Stimulated activated CD8-positive, alpha-beta memory T cell treated with anti-CD3 and anti-CD28 coated beads, Interleukin-15, amount 100 ng/mL, for 48 hours (primary cell): Measurements from ENCODE around the gene SH3RF1.

Experiments used
- DNase-seq, 2 donors: peaks; one replicate each; pipeline ENCODE4 v3.0.0-alpha.2; 2020; ENCODE audit warnings: low read depth in 2 of 2

Gene SH3RF1

DNA sequence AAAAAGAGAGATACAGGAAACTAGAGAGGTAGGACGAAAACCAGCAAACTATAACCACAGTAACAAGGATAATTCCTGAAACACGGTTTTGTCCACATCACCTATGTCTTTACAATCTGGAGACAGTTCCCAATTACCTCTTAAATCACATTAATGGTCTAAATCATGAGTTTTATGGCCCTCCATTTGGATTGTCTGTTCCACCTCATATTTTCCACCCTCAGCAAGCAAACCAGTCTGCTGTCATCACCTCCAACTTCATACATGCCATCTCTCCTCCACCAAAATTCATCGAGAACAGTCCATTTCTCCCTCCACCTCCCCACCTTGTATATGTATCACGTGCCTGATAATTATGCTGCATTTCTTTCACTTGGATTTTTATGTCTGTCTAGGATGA, 107.3 kb downstream of the SH3RF1 start:
- no peak for DNase-seq

- DNase-seq: no peak
Observed at GRCh38 chr4:169160825-169161224, 109.9 kb downstream of the SH3RF1 start.

- DNase-seq: no peak
Observed at GRCh38 chr4:169159624-169160171, 111.1 kb downstream of the SH3RF1 start.

GRCh38 chr4:169158861-169159260, 111.9 kb downstream of the SH3RF1 start:
- no peak for DNase-seq

DNA sequence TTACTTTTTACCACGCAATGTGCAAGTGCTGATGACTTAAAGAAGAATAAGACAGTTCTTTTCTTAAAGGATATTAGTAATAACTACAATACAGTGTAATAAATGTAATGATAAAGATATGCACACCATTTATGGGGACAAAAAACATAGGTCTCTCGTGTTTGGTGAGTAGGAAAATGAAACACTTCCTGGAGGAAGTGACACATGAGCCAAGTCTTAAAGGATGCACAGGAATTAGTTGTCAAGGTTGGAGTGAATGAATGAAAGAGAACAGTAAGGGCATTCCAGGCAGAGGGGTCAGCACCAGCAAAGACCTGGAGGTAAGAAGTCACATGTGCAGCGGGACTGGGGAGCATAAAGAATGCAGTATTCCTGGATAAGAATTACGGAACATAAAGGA, 112.7 kb downstream of the SH3RF1 start:
- no peak for DNase-seq

DNA sequence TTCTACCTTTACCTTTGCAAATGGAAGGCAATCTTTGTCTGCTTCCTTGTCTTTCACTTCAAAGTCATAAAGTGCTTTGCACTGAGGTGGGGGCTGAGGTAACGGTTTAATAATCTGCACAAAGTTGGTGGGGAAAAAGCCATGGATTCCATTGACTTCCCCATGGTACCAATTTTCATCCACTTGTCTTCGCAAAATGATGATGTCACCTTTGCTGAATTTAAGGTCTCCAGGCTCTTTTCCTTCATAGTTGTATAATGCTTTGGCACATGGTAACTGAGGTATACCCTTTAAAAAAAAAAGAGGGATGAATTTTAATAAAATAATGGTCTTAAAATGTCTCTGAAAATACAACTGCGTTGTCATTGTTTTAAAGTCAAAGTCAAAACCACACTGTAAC, 114.4 kb downstream of the SH3RF1 start:
- no peak for DNase-seq

GRCh38 chr4:169154121-169154520, 116.6 kb downstream of the SH3RF1 start:
- DNase-seq: no peak

- DNase-seq: no peak
Observed at GRCh38 chr4:169153481-169154087, 117.2 kb downstream of the SH3RF1 start.

DNA sequence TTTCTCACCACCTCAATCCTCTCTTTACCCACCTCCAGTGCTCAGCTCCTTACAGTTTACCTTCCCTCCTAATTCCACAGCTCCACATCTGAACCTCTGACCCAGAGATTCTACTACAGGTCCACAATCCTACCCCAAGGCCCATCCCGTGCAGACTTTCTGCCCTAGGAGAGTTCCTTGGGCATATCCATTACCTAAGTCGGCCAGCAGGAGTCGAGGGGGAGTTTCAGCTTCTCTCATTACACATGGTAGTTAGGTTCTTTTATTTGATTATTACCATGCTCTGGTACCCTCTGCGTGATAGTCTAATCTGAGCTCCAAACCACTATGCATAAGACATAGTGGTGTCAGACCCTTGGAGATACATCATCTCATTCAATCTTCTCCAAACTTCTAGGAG, 117.9 kb downstream of the SH3RF1 start:
- DNase-seq: no peak

DNA sequence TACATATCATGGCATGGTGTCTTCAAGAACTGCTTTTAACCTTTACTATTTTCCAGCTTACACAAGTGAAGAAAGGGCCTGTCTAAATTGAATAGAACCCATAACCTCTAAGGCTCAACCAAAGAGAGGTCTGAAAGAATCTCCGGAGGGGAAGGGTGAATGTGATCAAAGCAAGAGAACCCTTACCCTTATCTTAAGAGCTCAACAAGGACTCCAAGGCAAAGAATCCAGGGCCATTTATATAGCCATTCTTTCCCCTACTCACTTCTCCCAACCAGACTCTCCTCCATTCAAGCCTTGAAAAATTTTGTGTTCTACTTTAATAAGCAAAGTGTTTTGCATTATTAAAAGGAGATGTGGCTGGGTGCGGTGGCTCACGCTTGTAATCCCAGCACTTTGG, 118.7 kb downstream of the SH3RF1 start:
- DNase-seq: no peak

DNA sequence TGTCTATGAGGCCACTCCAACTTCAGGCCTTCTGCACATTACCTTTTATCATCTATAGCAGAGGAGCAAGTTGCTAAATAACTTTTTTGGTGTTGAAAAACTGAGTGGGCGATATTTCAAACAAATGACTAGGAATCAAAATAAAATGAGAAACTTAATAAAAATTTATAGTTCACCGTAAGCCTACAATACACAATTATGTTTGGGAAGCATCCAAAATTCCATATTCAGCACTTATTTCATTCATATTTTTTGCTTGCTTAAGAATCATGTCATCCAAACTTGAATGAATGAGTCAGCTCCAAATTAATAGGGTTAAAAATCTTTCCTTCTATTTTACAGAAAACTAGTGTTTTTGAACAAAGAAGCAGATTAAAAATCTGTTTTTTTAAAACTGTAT, 119.1 kb downstream of the SH3RF1 start:
- DNase-seq: no peak

DNA sequence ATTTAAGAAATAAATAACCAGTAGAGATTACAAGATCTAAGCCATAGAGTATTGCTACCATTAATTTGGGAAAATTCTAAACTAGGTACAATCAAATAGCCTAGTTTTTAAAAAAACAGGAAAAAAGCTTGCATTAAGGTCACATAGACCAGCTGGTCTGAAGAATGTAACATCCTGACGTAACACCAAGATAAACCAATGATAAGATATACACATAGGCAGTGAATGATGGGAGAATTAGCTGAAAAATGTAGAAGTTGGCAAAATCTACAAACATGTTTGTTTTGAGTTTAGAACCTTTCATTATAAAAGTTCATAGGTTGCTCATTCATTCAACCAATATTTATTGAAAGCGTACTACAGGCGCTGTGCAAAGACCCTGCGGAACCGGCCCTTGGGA, 120.0 kb downstream of the SH3RF1 start:
- no peak for DNase-seq

DNA sequence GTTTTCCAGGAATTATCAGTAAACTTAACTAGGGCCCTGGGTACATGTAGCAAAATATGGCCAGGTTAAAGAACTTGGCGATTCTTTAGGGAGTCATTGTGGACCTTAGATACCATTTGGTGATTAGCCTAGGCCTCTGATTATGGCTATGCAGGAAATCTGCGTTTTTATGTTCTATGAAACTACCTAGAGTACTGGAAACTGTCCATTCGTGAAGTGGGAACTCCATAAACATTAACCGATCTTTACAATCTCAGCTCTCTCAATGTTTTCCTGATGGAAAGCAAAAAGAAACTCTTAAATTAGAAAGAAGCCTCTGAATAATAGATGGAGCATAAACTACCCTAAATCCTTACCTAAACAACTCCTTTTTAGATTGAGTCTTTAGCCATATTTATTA, 121.9 kb downstream of the SH3RF1 start:
- DNase-seq: no peak

GRCh38 chr4:169147191-169147590, 123.6 kb downstream of the SH3RF1 start:
- no peak for DNase-seq

DNA sequence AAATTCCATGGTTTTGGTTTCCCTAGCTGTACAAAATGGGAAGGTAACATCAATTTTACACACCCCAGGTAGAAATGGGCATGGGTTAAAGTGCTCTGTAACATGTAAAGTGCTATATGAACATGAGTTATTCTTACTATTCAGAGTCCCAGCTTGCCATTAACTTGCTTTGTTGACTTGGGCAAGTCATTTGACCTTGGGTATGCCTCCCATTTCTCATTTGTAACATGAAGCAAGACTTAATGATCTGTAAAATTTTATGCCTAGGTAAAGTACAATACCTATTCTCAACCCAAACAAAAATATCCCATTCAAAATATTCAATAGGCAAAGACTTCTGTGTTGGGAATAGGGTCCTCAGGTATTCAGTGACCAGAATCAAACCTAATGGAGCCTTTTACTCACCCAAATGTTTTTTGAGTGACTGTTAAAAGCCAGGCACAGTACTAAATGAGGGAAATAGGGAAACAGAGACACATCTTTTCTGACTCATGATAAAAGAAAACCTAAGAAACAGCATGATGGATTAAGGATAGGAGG, 126.6 kb downstream of the SH3RF1 start:
- no peak for DNase-seq

GRCh38 chr4:169143335-169143734, 127.4 kb downstream of the SH3RF1 start:
- DNase-seq: no peak

GRCh38 chr4:169142906-169143305, 127.8 kb downstream of the SH3RF1 start:
- no peak for DNase-seq

DNA sequence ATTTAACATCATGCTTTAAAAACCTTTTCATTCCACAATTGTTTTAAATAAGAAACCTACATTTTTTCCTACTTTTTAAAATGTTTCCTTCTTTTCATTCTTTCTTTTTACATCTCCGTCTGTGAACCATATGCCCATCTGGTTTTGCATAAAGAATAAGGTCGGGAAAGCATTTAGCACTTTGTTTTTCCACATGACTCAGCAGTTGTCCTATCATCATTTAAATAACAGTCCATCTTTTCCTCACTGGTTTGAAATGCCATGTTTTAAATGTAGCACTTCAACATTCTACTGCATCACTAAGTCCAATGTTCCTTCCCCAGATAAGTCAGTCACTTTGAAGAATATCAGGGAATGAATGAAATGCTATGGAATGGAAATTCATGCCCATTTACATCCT, 128.4 kb downstream of the SH3RF1 start:
- DNase-seq: no peak

DNA sequence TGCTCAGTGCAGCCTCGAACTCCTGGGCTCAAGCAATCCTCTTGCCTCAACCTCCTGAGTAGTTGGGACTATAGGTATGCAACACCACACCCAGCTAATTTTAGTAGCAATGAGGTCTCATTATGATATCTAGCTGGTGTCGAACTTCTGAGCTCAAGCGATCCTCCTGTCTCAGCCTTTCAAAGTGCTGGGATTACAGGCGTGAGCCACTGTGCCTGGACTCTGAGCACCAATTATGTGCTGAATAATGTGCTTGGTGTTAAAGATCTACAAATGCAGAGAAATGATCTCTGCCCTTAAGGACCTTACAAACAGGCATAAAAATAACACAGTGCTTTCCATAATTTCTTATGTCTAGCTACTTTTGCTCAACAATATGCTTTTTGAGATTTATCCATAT, 131.7 kb downstream of the SH3RF1 start:
- DNase-seq: no peak

DNA sequence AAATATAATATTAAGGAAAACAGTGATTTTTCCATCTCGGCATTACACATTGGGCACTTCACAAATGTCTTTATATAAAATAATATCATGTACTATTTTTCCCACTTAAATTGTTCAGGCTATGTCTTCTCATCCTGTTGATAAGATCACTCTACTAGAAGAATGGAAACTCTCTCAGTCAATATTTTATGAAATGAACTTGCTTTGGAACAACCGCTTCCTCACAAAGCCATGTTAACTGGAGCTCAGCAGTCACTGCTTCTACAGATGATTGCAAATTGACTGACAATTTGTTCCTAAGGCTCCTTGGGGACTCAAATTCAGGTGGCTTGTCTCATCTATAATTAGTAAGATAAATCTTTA, 133.2 kb downstream of the SH3RF1 start:
- no peak for DNase-seq

GRCh38 chr4:169136796-169137557, 133.8 kb downstream of the SH3RF1 start:
- DNase-seq: no peak

- no peak for DNase-seq
Observed at GRCh38 chr4:169136330-169136729, 134.4 kb downstream of the SH3RF1 start.

DNA sequence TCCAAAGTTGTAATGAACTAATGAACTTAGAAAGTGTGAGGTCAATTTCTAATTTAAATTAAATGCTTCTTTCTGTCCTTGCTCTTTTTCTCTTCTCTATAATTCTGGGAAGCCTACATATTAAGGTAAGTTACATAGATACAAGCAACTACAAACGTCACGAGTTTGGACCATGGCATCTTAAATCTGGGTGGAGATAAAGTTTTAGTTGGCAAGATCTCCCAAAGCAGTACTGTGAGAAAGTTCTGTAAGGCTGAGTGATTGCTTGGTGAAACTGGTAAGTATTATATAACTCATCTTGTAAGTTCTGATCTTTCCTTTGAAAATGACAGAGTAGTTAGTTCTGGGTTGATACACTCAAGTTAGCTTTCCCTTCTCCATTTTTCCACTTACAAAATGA, 135.0 kb downstream of the SH3RF1 start:
- no peak for DNase-seq
